ENCODE results near the gene SPINT4.

SPINT4 gene

GRCh38 chr20:45765980-45766379 lies 43.8 kb downstream of the SPINT4 start:
- no peak for DNase-seq

GRCh38 chr20:45768479-45768878 lies 46.3 kb downstream of the SPINT4 start:
- no peak for DNase-seq

DNA sequence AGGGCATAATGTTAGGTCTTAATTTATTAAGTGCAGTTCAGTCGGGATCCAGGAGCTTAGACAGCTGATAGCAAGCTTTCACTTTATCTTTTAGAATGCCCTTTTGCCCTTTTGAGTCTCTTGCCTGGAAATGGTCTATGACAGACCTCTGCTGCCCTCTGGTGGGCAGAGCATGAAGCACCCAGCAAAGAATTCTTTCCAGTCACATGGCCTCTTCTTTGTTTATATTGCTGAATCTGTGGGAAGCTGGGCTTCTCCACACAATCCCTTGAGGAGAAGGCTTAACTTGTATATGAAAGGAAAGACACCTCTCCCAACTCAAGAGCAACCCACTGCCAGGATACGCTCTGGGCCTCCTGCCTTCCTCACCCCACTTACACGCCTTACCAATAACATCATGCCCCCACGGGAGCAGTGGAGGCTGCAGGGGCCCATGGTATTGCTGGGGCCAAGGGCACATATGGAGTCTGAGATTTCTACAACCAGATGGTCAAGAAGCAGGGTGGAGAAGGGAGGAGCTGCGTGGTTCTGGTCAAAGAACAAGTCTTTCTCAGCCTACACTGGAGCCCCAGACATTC lies 49.1 kb downstream of the SPINT4 start:
- DNase-seq: peak; percentile 20

DNA sequence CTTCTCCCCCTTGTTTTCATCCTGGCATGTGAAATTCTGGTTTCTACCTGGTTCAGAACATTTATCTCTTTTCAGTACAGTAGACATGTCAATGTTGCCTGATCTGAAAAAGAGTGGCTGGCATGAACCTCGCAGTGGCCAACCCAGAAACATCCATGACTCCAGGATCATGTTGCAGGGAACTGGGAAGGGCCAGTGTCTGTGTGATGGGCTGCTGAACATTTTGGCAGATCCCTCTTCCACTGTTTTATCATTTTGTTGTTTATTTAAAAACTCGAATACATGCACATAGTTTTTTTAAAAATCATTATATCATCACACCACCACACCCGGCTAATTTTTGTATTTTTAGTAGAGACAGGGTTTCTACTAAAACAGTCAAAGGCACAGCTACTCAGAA lies 50.5 kb downstream of the SPINT4 start:
- no peak for DNase-seq

GRCh38 chr20:45774945-45775344 lies 52.8 kb downstream of the SPINT4 start:
- no peak for DNase-seq

- DNase-seq: no peak
These were observed 53.3 kb downstream of the SPINT4 start for GRCh38 chr20:45775411-45775810.
